A549 (cell line): ENCODE data around the gene NFIA. TPM values are rescaled to one million over a fixed set of nuclear protein-coding genes. Genes with fewer than 3 reads are reported as not detected.

Experiments
- ATAC-seq, 2 experiments: fragments of 200-7000 bp in 1 of 2; fragments of >200 bp in 1 of 2; cut with Nextera tagmentation in 1 of 2; cut with Tn5 transposase in 1 of 2; 3 replicates each; pipeline versions ENCODE4 v1.8.0 to v1.9.1; 2018 to 2020; ENCODE audit warnings: mild to moderate bottlenecking in 1 of 2, moderate library complexity in 1 of 2
- CTCF ChIA-PET: fragments of 300-600 bp; sonication (Branson Sonifier 250); formaldehyde crosslinking; extraction: SDS; loops from one replicate; lab custom pipeline; 2021; ENCODE audit warnings: antibody characterized with exemption, inconsistent platforms; lab: Yijun Ruan, JAX
- POLR2A ChIA-PET: fragments of 350-600 bp; formaldehyde crosslinking; extraction: SDS; loops from one replicate; lab custom pipeline; 2021; ENCODE audit warnings: antibody characterized with exemption, inconsistent platforms; lab: Yijun Ruan, JAX
- DNase-seq, 2 experiments: peaks; one replicate each; pipeline versions ENCODE4 v3.0.0 to v3.0.0-alpha.2; 2011 to 2016; ENCODE audit warnings: low read depth in 1 of 2, low spot score in 1 of 2
- FAIRE-seq: peaks from 2 replicates; lab custom pipeline; 2011; peaks lifted over from hg19 to GRCh38; lab: Jason Lieb, UNC
- H3K27ac ChIP-seq, 2 experiments: fragments of >200 bp; sonication (Bioruptor Twin); formaldehyde crosslinking; 3 replicates each; pipeline ENCODE4 v1.5.1; 2016 to 2017
- H3K4me1 ChIP-seq: fragments of >200 bp; sonication (Bioruptor Twin); formaldehyde crosslinking; 3 replicates; pipeline ENCODE4 v1.6.1; 2016
- H3K4me2 ChIP-seq: fragments of >200 bp; sonication (Bioruptor Twin); formaldehyde crosslinking; 3 replicates; pipeline ENCODE4 v1.6.1; 2016
- H3K4me3 ChIP-seq: fragments of >200 bp; sonication (Bioruptor Twin); formaldehyde crosslinking; 3 replicates; pipeline ENCODE4 v1.5.1; 2016
- H3K9me3 ChIP-seq: fragments of >200 bp; sonication (Bioruptor Twin); formaldehyde crosslinking; 3 replicates; pipeline ENCODE4 v1.6.1; 2016
- ATOH8 ChIP-seq: fragments of 250-450 bp; sonication (Bioruptor Pico); IDR thresholded peaks from 2 replicates; pipeline ENCODE4 v1.5.0; 2020; ENCODE audit warnings: low read depth, mild to moderate bottlenecking, moderate library complexity
- CEBPB ChIP-seq, 2 experiments: fragments of >200 bp in 1 of 2; sonication (Bioruptor Twin) in 1 of 2; formaldehyde crosslinking in 1 of 2; IDR thresholded peaks; 2 replicates each; pipeline ENCODE4 v1.6.1; 2012 to 2016
- CTCF ChIP-seq: fragments of >200 bp; sonication (Bioruptor Twin); formaldehyde crosslinking; IDR thresholded peaks from 3 replicates; pipeline ENCODE4 v1.5.1; 2016
- E2F6 ChIP-seq: IDR thresholded peaks from 2 replicates; pipeline ENCODE4 v1.6.1; 2012; ENCODE audit warnings: low read depth, borderline replicate concordance
- EHMT2 ChIP-seq: fragments of 200-600 bp; sonication (generic); IDR thresholded peaks from 2 replicates; pipeline ENCODE4 v1.6.1; 2016; ENCODE audit warnings: antibody characterized with exemption, low read depth, mild to moderate bottlenecking, moderate library complexity
- EP300 ChIP-seq, 2 experiments: fragments of >200 bp; sonication (Bioruptor Twin); formaldehyde crosslinking; IDR thresholded peaks; 2 replicates in 1 of 2; 3 replicates in 1 of 2; pipeline ENCODE4 v1.6.1; 2016 to 2017
- FOSB ChIP-seq: fragments of 250-450 bp; sonication (Bioruptor Pico); IDR thresholded peaks from 2 replicates; pipeline ENCODE4 v1.5.0; 2020; ENCODE audit warnings: mild to moderate bottlenecking, moderate library complexity
- FOSL2 ChIP-seq, 2 experiments: fragments of 450-650 bp in 1 of 2; fragments of >200 bp in 1 of 2; sonication (Bioruptor Twin) in 1 of 2; formaldehyde crosslinking; IDR thresholded peaks; 2 replicates each; pipeline versions ENCODE4 v1.5.0 to v1.6.1; 2016 to 2020; ENCODE audit warnings: mild to moderate bottlenecking in 1 of 2, moderate library complexity in 1 of 2
- GATA3 ChIP-seq: IDR thresholded peaks from 2 replicates; pipeline ENCODE4 v1.6.1; 2012; ENCODE audit warnings: borderline replicate concordance
- HMGXB4 ChIP-seq: fragments of 250-450 bp; sonication (Bioruptor Pico); IDR thresholded peaks from 2 replicates; pipeline ENCODE4 v1.5.0; 2021; ENCODE audit warnings: mild to moderate bottlenecking, moderate library complexity, borderline replicate concordance
- HOXB13 ChIP-seq: fragments of 250-450 bp; sonication (Bioruptor Pico); IDR thresholded peaks from 2 replicates; pipeline ENCODE4 v1.5.0; 2020; ENCODE audit warnings: low read depth, mild to moderate bottlenecking, moderate library complexity
- KDM1A ChIP-seq: fragments of 200-600 bp; sonication (generic); IDR thresholded peaks from 2 replicates; pipeline ENCODE4 v1.6.1; 2016; ENCODE audit warnings: low read depth, mild to moderate bottlenecking
- MYC ChIP-seq: IDR thresholded peaks from 2 replicates; pipeline ENCODE4 v1.6.1; 2012; ENCODE audit warnings: mild to moderate bottlenecking, inconsistent platforms, low read length, improper control_type of control experiment, borderline replicate concordance
- NFE2L2 ChIP-seq: fragments of 150-350 bp; conservative IDR thresholded peaks from 2 replicates; pipeline ENCODE4 v1.6.1; 2014; ENCODE audit warnings: low read length
- NR3C1 ChIP-seq: fragments of >200 bp; sonication (Bioruptor Twin); formaldehyde crosslinking; IDR thresholded peaks from 3 replicates; pipeline ENCODE4 v1.6.1; 2017
- PBX3 ChIP-seq: IDR thresholded peaks from 2 replicates; pipeline ENCODE4 v1.6.1; 2012
- PHF8 ChIP-seq: fragments of 200-600 bp; sonication (generic); IDR thresholded peaks from 2 replicates; pipeline ENCODE4 v1.6.1; 2016; ENCODE audit warnings: low read depth, mild to moderate bottlenecking, antibody characterized with exemption, moderate library complexity, borderline replicate concordance
- POLR2A ChIP-seq: IDR thresholded peaks from 2 replicates; pipeline ENCODE4 v1.6.1; 2012; ENCODE audit warnings: mild to moderate bottlenecking, low read length
- RAD21 ChIP-seq, 2 experiments: fragments of >200 bp in 1 of 2; sonication (Bioruptor Twin) in 1 of 2; formaldehyde crosslinking in 1 of 2; IDR thresholded peaks in 1 of 2; conservative IDR thresholded peaks in 1 of 2; 2 replicates in 1 of 2; 3 replicates in 1 of 2; pipeline ENCODE4 v1.6.1; 2012 to 2018; ENCODE audit warnings: inconsistent platforms in 1 of 2
- REST ChIP-seq: fragments of 200-600 bp; sonication (generic); IDR thresholded peaks from 2 replicates; pipeline ENCODE4 v1.6.1; 2016; ENCODE audit warnings: antibody characterized with exemption, mild to moderate bottlenecking, moderate library complexity
- SMC3 ChIP-seq: fragments of >200 bp; sonication (Bioruptor Twin); formaldehyde crosslinking; IDR thresholded peaks from 3 replicates; pipeline ENCODE4 v1.6.1; 2018; ENCODE audit warnings: inconsistent platforms
- SREBF2 ChIP-seq: fragments of 450-650 bp; IDR thresholded peaks from 2 replicates; pipeline ENCODE4 v1.6.1; 2014; ENCODE audit warnings: mild to moderate bottlenecking, moderate library complexity
- TFCP2L1 ChIP-seq: fragments of 250-450 bp; sonication (Bioruptor Pico); IDR thresholded peaks from 2 replicates; pipeline ENCODE4 v1.5.0; 2021; ENCODE audit warnings: mild to moderate bottlenecking
- ZSCAN20 ChIP-seq: fragments of 250-450 bp; sonication (Bioruptor Pico); IDR thresholded peaks from 2 replicates; pipeline ENCODE4 v1.8.0; 2022; ENCODE audit warnings: mild to moderate bottlenecking, moderate library complexity
- WGBS: methylation state at CpG from one replicate; pipeline ENCODE4 v1.1.6; 2017; ENCODE audit errors: missing lambda C conversion rate; 5-methylcytosine and 5-hydroxymethylcytosine counted together
- polyA plus RNA-seq, 4 experiments: library from polyadenylated mRNA; depleted of rRNA in 3 of 4; stranded (reverse); fragments of >200 nt; fragmentation: RNase III in 1 of 4; extraction: RNeasy Plus Mini Kit Qiagen cat#74134 plus additional on column Dnase treatment in 1 of 4; gene quantifications; 2 replicates in 3 of 4; 3 replicates in 1 of 4; pipeline ENCODE4 v1.2.3, GENCODE V29; 2011 to 2017

Gene NFIA
- polyA plus RNA-seq, 2 of the 4 experiments (the other 2 are of a cell fraction) = 6.5 to 25.8 TPM

GRCh38 chr1:61428146-61428545 is 345.8 kb downstream of the NFIA start (continued):
- TF ChIP-seq POLR2A = no peak
- TF ChIP-seq, all 56 proteins: peak for 0

- H3K9me3 ChIP-seq = no peaks in the 10 kb centered on the region
- WGBS = 76% methylated on average over 7 of the region's 7 CpGs
- DNase-seq (no peak), FAIRE-seq (no peak), ATAC-seq (no peak)
- TF ChIP-seq FOSB (CRISPR knock-in tag) (no peak), SMC3 (no peak), CTCF (no peak), HOXB13 (CRISPR knock-in tag) (no peak), EHMT2 (no peak), RAD21 (conservative IDR thresholded peaks at IDR 0.05 in 1 of 2, IDR thresholded peaks at IDR 0.05 in 1 of 2) (no peak), NR3C1 (no peak), FOSL2 (IDR thresholded peaks at IDR 0.05) (no peak), FOSL2 (CRISPR knock-in tag; IDR thresholded peaks at IDR 0.05) (no peak), PBX3 (no peak), NFE2L2 (no peak), KDM1A (no peak), HMGXB4 (CRISPR knock-in tag) (no peak), ZSCAN20 (CRISPR knock-in tag) (no peak), EP300 (IDR thresholded peaks at IDR 0.05) (no peak), TFCP2L1 (CRISPR knock-in tag) (no peak), E2F6 (no peak), CEBPB (IDR thresholded peaks at IDR 0.05) (no peak), SREBF2 (no peak)
- H3K27ac ChIP-seq = no peak overlapping the region
- H3K4me2 ChIP-seq = no peak overlapping the region
- ChIA-PET CTCF (interaction anchor here (0.6 kb wide), 1 partner anchor 274 kb away, joined by 4 read pairs; no protein-coding TSS in a partner anchor), POLR2A (no interaction called here)
- no peak overlapping the region for H3K4me3 ChIP-seq
- peaks cover 6% of the 10 kb centered on the region; the same call in 1 of the 3 replicates for H3K4me1 ChIP-seq
Measured at GRCh38 chr1:61432616-61433388, 350.4 kb downstream of the NFIA start.

GRCh38 chr1:61433646-61434045 is 351.3 kb downstream of the NFIA start:
- WGBS = 93% methylated on average over 2 of the region's 2 CpGs
- DNase-seq = no peak
- Histone ChIP-seq H3K27ac (peak overlapping the region in 1 of 2 experiments; percentile 46; a peak in 2 of 6 replicates), H3K9me3 (no peaks in the 10 kb centered on the region), H3K4me1 (peaks cover 6% of the 10 kb centered on the region; the same call in 1 of the 3 replicates), H3K4me3 (no peak overlapping the region), H3K4me2 (no peak overlapping the region)
- ChIA-PET CTCF (no interaction called here), POLR2A (no interaction called here)
- ATAC-seq = no peak
- no peak for FAIRE-seq
- no peak for TF ChIP-seq RAD21 (conservative IDR thresholded peaks at IDR 0.05 in 1 of 2, IDR thresholded peaks at IDR 0.05 in 1 of 2)
- TF ChIP-seq TFCP2L1 (CRISPR knock-in tag) = no peak
- TF ChIP-seq HOXB13 (CRISPR knock-in tag) = no peak
- no peak for TF ChIP-seq PHF8
- TF ChIP-seq MYC = no peak
- TF ChIP-seq REST = no peak
- no peak for TF ChIP-seq SMC3
- no peak for TF ChIP-seq ATOH8 (CRISPR knock-in tag)
- TF ChIP-seq GATA3 = no peak
- no peak for TF ChIP-seq SREBF2
